Panc1 (cell line): Measurements from ENCODE around the gene COTL1.

Experiments used
- CTCF ChIP-seq: fragments of 450-650 bp; IDR thresholded peaks from 2 replicates; pipeline ENCODE4 v1.5.1; 2017; ENCODE audit warnings: mild to moderate bottlenecking
- POLR2AphosphoS5 ChIP-seq: IDR thresholded peaks from 2 replicates; pipeline ENCODE4 v1.6.1; 2012; ENCODE audit warnings: mild to moderate bottlenecking, low read depth, low read length, moderate library complexity
- REST ChIP-seq, 2 experiments: IDR thresholded peaks; 2 replicates each; pipeline ENCODE4 v1.6.1; 2011 to 2012; ENCODE audit warnings: low read depth in 2 of 2, control low read depth in 1 of 2, low read length in 1 of 2, mild to moderate bottlenecking in 1 of 2, moderate library complexity in 1 of 2; ENCODE audit not compliant: insufficient read depth in 1 of 2

- TF ChIP-seq POLR2AphosphoS5 (no peak), CTCF (no peak), REST (IDR thresholded peaks at IDR 0.05; ENCODE audit: insufficient read depth in 1 of 2, low read depth in 2 of 2, low read length in 1 of 2) (no peak)
These were observed 13.9 kb downstream of the COTL1 start for GRCh38 chr16:84603940-84604339.
